ENCODE data around the gene METTL18. TPM values are rescaled to one million over a fixed set of nuclear protein-coding genes. Genes with fewer than 3 reads are reported as not detected.
A peak's percentile ranks its signal among the peaks of the same experiment; 100 is the strongest.

The METTL18 gene
- polyA plus RNA-seq, 1 of the 3 experiments (the other 2 are of a cell fraction): 1.7 TPM

- Histone ChIP-seq H4K20me1 (ENCODE audit: insufficient read depth) (no peaks in the 10 kb centered on the region), H3K79me2 (ENCODE audit: insufficient read depth) (no peaks in the 10 kb centered on the region), H3K4me3 (ENCODE audit: low read depth in 2 of 2, low read length in 1 of 2) (no peak overlapping the region), H3K4me2 (peak overlapping the region; percentile 41; the same call in 1 of the 2 replicates), H3K27ac (ENCODE audit: low read depth in 2 of 2, low read length in 1 of 2) (peak overlapping the region; percentile 72 to 83; a peak in 3 of 4 replicates), H3K4me1 (ENCODE audit: control insufficient read depth in 1 of 2, insufficient read depth in 2 of 2, low read depth in 1 of 2, low read length in 1 of 2) (peaks cover 4 to 22% of the 10 kb centered on the region in 2 experiments), H2AFZ (ENCODE audit: low read depth) (no peak overlapping the region), H3K36me3 (replicated peaks in 1 of 2; ENCODE audit: control insufficient read depth in 1 of 2, insufficient read depth in 2 of 2, low read length in 1 of 2) (no peaks in the 10 kb centered on the region), H3K9me2 (no peaks in the 10 kb centered on the region), H3K27me3 (ENCODE audit: insufficient read depth) (no peaks in the 10 kb centered on the region), H3K9me3 (no peaks in the 10 kb centered on the region), H3F3A (replicated peaks; ENCODE audit: insufficient read depth) (peaks cover 35% of the 10 kb centered on the region), H3K9ac (peak overlapping the region; percentile 21; the same call in 1 of the 2 replicates)
- ChIA-PET POLR2A (no interaction called here), CTCF (interaction anchor here (0.6 kb wide), 1 partner anchor 101 kb away, joined by 3 read pairs; no protein-coding TSS in a partner anchor)
- TF ChIP-seq USF1 (IDR thresholded peaks at IDR 0.05; ENCODE audit: borderline replicate concordance, low read depth) (no peak), EP300 (IDR thresholded peaks at IDR 0.05; ENCODE audit: borderline replicate concordance in 1 of 2, low read depth in 1 of 2, low read length in 1 of 2) (peak in 1 of 2 experiments; percentile 20; a peak in 1 of 4 replicates), ZBTB33 (IDR thresholded peaks at IDR 0.05; ENCODE audit: borderline replicate concordance, low read depth) (no peak), TCF12 (IDR thresholded peaks at IDR 0.05) (peak; percentile 66), PBX3 (IDR thresholded peaks at IDR 0.05) (peak; percentile 66; the same call in 1 of the 2 replicates), USF2 (IDR thresholded peaks at IDR 0.05; ENCODE audit: borderline replicate concordance, low read depth, low read length) (no peak), FOXJ3 (CRISPR knock-in tag; IDR thresholded peaks at IDR 0.05) (no peak), MAX (IDR thresholded peaks at IDR 0.05; ENCODE audit: low read depth) (no peak), CTCF (IDR thresholded peaks at IDR 0.05) (no peak), RFX5 (IDR thresholded peaks at IDR 0.05; ENCODE audit: low read length) (no peak), GATA2 (CRISPR knock-in tag; IDR thresholded peaks at IDR 0.05) (no peak), SMC3 (IDR thresholded peaks at IDR 0.05; ENCODE audit: low read depth, low read length) (no peak), JUND (IDR thresholded peaks at IDR 0.05) (no peak), IRF3 (IDR thresholded peaks at IDR 0.05; ENCODE audit: low read depth, low read length) (no peak), RXRA (IDR thresholded peaks at IDR 0.05; ENCODE audit: borderline replicate concordance, low read depth) (peak; percentile 78; the same call in 1 of the 2 replicates), ELF1 (IDR thresholded peaks at IDR 0.05) (no peak), MEF2A (IDR thresholded peaks at IDR 0.05; ENCODE audit: borderline replicate concordance, low read depth) (0 out of 2 replicates have a peak, but pooled peaks have one; percentile 26), RAD21 (IDR thresholded peaks at IDR 0.05; ENCODE audit: low read length) (no peak), NFIC (IDR thresholded peaks at IDR 0.05; ENCODE audit: borderline replicate concordance) (peak; percentile 65; the same call in 1 of the 2 replicates)
- DNase-seq: no peak
Observed at GRCh38 chr1:169779150-169779549, 15.6 kb downstream of the METTL18 start.

Data from SK-N-SH (cell line).